ENCODE measurements around the gene THBS2. TPM values are rescaled to one million over a fixed set of nuclear protein-coding genes. Genes with fewer than 3 reads are reported as not detected.
"Not testable (repeated sequence)": the region's sequence is repeated elsewhere in the genome, so short reads cannot be mapped to it uniquely, and the experiment has no call there.

The THBS2 gene
- total RNA-seq, 2 experiments from 2014 or later: not detected

DNA sequence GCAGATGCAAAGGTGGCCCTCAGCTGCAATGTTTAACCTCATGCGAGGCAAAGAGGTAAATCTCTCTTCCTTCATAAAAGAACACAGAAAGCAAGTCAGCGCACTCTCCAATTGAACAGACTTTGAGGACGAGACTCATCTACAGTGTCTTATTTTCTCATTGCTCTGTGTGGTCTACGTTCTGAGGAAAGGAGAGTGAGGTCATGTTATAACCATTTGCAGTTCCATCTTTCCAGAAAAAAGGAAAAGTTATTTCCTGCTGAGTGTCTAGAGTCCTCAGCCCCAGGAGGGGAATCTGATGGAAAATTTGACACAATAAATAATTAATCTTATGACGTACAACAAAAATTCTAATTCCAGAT is 35.6 kb upstream of the THBS2 start:
- Mint-ChIP-seq H3K36me3 (ENCODE audit: low read depth) (no peaks in the 10 kb centered on the region), H3K27me3 (ENCODE audit: low read depth) (peaks cover 7% of the 10 kb centered on the region), H3K4me3 (no peak overlapping the region), H3K9me3 (no peaks in the 10 kb centered on the region), H3K4me1 (ENCODE audit: low read depth) (no peaks in the 10 kb centered on the region), H3K27ac (no peak overlapping the region)
- CTCF ChIA-PET: no interaction called here
- intact Hi-C loops (cut with micrococcal nuclease): no loop called here
- no peak for DNase-seq

DNA sequence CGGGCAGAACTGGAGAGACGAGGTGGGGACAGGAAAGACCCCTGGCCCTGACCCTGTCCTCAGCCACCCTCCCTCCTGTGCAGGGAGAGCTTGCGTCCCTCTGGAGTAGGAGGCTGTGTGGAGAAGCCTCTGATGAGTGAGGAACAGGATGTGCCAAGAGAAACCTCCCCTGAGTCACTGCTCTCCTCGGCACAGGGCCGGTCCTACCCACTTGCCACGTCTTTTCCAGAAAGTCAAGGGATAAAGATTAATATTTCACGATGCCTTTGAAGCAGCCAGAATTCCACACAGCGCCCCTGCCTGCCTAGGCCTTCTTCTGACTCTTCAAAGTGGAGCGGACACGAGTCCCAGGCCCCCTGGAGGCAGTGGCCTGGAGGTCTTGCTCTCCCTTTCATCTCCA is 34.9 kb upstream of the THBS2 start:
- Mint-ChIP-seq H3K36me3 (ENCODE audit: low read depth) (no peaks in the 10 kb centered on the region), H3K4me3 (no peak overlapping the region), H3K27me3 (ENCODE audit: low read depth) (peaks cover 6% of the 10 kb centered on the region), H3K27ac (no peak overlapping the region), H3K9me3 (no peaks in the 10 kb centered on the region), H3K4me1 (ENCODE audit: low read depth) (no peaks in the 10 kb centered on the region)
- CTCF ChIA-PET: no interaction called here
- no peak for DNase-seq
- intact Hi-C loops (cut with micrococcal nuclease): no loop called here

DNA sequence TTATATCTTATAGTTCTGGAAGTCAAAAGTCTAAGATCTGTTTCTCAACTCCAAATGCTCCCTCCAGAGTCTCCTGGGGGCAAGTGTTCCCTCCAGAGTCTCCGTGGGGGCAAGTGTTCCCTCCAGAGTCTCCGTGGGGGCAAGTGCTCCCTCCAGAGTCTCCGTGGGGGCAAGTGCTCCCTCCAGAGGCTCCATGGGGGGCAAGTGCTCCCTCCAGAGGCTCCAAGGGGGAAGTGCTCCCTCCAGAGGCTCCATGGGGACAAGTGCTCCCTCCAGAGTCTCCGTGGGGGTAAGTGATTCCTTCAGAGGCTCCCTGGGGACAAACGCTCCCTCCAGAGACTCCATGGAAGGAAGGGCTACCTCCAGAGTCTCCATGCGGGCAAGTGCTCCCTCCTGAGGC is 34.0 kb upstream of the THBS2 start:
- Mint-ChIP-seq H3K9me3 (no peaks in the 10 kb centered on the region), H3K27ac (no peak overlapping the region), H3K36me3 (ENCODE audit: low read depth) (no peaks in the 10 kb centered on the region), H3K4me1 (ENCODE audit: low read depth) (no peaks in the 10 kb centered on the region), H3K27me3 (ENCODE audit: low read depth) (peaks cover 6% of the 10 kb centered on the region), H3K4me3 (no peak overlapping the region)
- DNase-seq: no peak
- intact Hi-C loops (cut with micrococcal nuclease): no loop called here
- CTCF ChIA-PET: no interaction called here

DNA sequence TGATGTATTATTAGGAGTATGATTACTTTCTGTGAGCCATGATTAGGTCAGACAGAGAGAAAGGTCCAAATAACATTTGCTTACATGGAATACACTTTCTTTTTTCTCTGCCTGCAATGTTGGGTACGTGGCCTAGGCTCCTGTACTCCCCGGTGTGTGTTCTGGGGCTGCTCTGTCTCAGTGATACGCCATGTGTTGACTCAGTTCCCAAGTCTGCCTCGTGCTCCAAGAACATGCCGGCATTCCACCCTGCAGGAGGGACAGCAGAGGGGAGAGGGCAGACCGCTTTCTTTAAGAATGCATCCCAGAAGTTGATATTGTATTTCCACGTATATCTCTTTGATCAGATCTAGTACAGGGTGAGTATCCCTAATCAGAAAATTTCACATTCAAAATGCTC is 33.3 kb upstream of the THBS2 start:
- no peaks in the 10 kb centered on the region for H3K9me3 Mint-ChIP-seq
- H3K4me3 Mint-ChIP-seq: no peak overlapping the region
- CTCF ChIA-PET: no interaction called here
- DNase-seq: no peak
- no peak overlapping the region for H3K27ac Mint-ChIP-seq
- H3K4me1 Mint-ChIP-seq (ENCODE audit: low read depth): no peaks in the 10 kb centered on the region
- intact Hi-C loops (cut with micrococcal nuclease): no loop called here
- peaks cover 9% of the 10 kb centered on the region for H3K27me3 Mint-ChIP-seq (ENCODE audit: low read depth)
- no peaks in the 10 kb centered on the region for H3K36me3 Mint-ChIP-seq (ENCODE audit: low read depth)

DNA sequence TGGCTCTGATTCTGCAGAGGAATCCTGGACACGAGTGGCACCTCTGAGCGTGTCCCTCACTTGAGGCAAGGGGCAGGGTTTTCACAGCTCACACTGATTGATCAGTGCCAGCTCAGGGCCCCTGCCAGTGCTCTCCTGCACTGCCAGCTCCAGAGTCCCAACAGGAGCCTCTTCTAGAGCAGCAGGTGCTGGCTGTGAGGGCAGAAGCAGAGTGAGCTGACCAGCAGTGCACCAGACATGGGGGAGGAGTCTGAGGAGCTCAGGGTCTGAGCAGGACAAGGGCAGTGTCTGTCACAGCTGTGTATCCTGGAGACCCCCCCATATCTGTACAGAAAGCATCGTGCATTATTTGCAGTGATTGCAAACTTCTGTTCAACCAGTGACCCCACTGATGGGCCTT is 31.5 kb upstream of the THBS2 start:
- Mint-ChIP-seq H3K27ac (no peak overlapping the region), H3K36me3 (ENCODE audit: low read depth) (no peaks in the 10 kb centered on the region)

GRCh38 chr6:169283924-169284323 is 30.3 kb upstream of the THBS2 start:
- Mint-ChIP-seq H3K4me3 (no peak overlapping the region), H3K9me3 (no peaks in the 10 kb centered on the region), H3K27ac (no peak overlapping the region), H3K4me1 (ENCODE audit: low read depth) (no peaks in the 10 kb centered on the region), H3K36me3 (ENCODE audit: low read depth) (no peaks in the 10 kb centered on the region), H3K27me3 (ENCODE audit: low read depth) (peaks cover 10% of the 10 kb centered on the region)
- CTCF ChIA-PET: no interaction called here
- intact Hi-C loops (cut with micrococcal nuclease): no loop called here
- no peak for DNase-seq

More for the DNA sequence above, 31.5 kb upstream of the THBS2 start:
- intact Hi-C loops (cut with micrococcal nuclease): no loop called here
- Mint-ChIP-seq H3K4me3 (no peak overlapping the region), H3K9me3 (no peaks in the 10 kb centered on the region), H3K27me3 (ENCODE audit: low read depth) (peaks cover 12% of the 10 kb centered on the region), H3K4me1 (ENCODE audit: low read depth) (no peaks in the 10 kb centered on the region)
- DNase-seq: no peak
- CTCF ChIA-PET: interaction anchor here (0.6 kb wide), 1 partner anchor 10 kb away, joined by 3 read pairs; no protein-coding TSS in a partner anchor

DNA sequence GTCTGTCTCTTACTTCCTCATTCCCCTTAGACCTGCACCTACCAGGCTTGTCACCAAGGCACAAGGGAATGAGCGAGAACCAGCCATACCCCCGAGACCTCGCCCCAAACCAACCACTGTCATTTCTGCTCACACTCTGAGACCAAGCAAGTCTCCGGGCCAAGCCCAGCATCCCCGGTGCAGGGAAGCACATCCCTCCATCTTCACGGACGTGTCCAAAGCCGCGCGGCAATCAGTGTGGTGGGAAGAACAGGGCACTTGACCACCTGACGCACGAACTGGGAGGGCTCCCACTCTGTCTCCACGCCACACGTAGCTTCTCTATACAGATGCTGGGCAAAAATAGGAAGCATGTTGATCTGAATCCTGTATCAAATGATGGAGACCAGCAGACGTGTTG is 28.4 kb upstream of the THBS2 start:
- intact Hi-C loops (cut with micrococcal nuclease): no loop called here
- Mint-ChIP-seq H3K4me1 (ENCODE audit: low read depth) (no peaks in the 10 kb centered on the region), H3K4me3 (no peak overlapping the region), H3K27ac (no peak overlapping the region), H3K9me3 (no peaks in the 10 kb centered on the region), H3K27me3 (ENCODE audit: low read depth) (peaks cover 6% of the 10 kb centered on the region), H3K36me3 (ENCODE audit: low read depth) (no peaks in the 10 kb centered on the region)
- no peak for DNase-seq
- CTCF ChIA-PET: no interaction called here

DNA sequence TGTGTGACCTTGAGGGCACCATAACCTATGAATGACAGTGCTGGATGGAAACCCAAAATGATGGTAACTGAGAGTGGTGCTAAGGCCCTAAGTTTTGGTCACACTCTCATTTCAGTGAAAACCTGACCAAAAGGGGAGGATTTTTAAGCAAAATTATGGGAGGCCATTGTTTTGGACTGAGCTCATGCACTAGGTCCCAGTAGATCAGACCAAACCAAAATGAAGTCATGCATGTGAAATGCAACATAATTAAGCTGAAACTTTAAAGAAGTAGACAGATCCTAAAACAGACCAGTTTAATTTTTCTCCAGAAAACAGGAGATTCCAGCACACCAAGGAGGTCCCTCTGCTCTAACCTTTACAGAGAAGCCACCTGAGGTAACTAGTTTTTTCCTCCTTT is 24.0 kb upstream of the THBS2 start:
- no peaks in the 10 kb centered on the region for H3K36me3 Mint-ChIP-seq (ENCODE audit: low read depth)
- no peak for DNase-seq
- no peak overlapping the region for H3K4me3 Mint-ChIP-seq
- CTCF ChIA-PET: no interaction called here
- H3K27ac Mint-ChIP-seq: no peak overlapping the region
- no peaks in the 10 kb centered on the region for H3K4me1 Mint-ChIP-seq (ENCODE audit: low read depth)
- no peaks in the 10 kb centered on the region for H3K9me3 Mint-ChIP-seq
- intact Hi-C loops (cut with micrococcal nuclease): no loop called here
- H3K27me3 Mint-ChIP-seq (ENCODE audit: low read depth): peaks cover 6% of the 10 kb centered on the region

DNA sequence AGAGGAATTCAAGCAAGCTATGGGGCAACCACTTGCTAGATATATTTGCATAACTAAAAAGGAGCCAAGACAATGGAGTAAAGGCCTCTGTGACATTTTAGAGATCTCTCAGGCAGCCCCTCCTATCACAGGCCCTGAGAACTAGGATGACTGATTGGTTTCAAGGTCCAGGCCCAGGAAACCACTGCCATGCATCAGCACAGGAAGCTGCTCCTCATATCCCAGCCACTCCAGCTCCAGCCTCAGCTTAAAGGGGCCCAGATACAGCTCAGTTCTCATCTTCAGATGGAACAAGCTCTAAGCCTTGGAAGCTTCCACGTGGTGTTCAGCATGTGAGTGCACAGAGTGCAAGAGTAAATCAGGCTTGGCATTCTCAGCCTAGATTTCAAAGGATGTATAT is 21.1 kb upstream of the THBS2 start:
- no peaks in the 10 kb centered on the region for H3K9me3 Mint-ChIP-seq
- DNase-seq: no peak
- H3K27ac Mint-ChIP-seq: no peak overlapping the region
- H3K36me3 Mint-ChIP-seq (ENCODE audit: low read depth): no peaks in the 10 kb centered on the region
- CTCF ChIA-PET: interaction anchor here (0.6 kb wide), 1 partner anchor 10 kb away, joined by 3 read pairs; no protein-coding TSS in a partner anchor
- no peaks in the 10 kb centered on the region for H3K27me3 Mint-ChIP-seq (ENCODE audit: low read depth)
- intact Hi-C loops (cut with micrococcal nuclease): no loop called here
- H3K4me3 Mint-ChIP-seq: no peak overlapping the region
- no peaks in the 10 kb centered on the region for H3K4me1 Mint-ChIP-seq (ENCODE audit: low read depth)

- Mint-ChIP-seq H3K4me3 (no peak overlapping the region), H3K4me1 (ENCODE audit: low read depth) (no peaks in the 10 kb centered on the region), H3K27me3 (ENCODE audit: low read depth) (no peaks in the 10 kb centered on the region), H3K27ac (no peak overlapping the region), H3K9me3 (no peaks in the 10 kb centered on the region), H3K36me3 (ENCODE audit: low read depth) (no peaks in the 10 kb centered on the region)
- intact Hi-C loops (cut with micrococcal nuclease): no loop called here
- CTCF ChIA-PET: no interaction called here
- no peak for DNase-seq
Measured at GRCh38 chr6:169273511-169273910, 19.9 kb upstream of the THBS2 start.

GRCh38 chr6:169271877-169272216 is 18.2 kb upstream of the THBS2 start:
- intact Hi-C loops (cut with micrococcal nuclease): no loop called here
- Mint-ChIP-seq H3K36me3 (ENCODE audit: low read depth) (no peaks in the 10 kb centered on the region), H3K27ac (no peak overlapping the region), H3K27me3 (ENCODE audit: low read depth) (no peaks in the 10 kb centered on the region), H3K4me3 (no peak overlapping the region), H3K4me1 (ENCODE audit: low read depth) (no peaks in the 10 kb centered on the region), H3K9me3 (no peaks in the 10 kb centered on the region)
- CTCF ChIA-PET: no interaction called here
- no peak for DNase-seq

GRCh38 chr6:169271158-169271876 is 17.7 kb upstream of the THBS2 start:
- Mint-ChIP-seq H3K36me3 (ENCODE audit: low read depth) (no peaks in the 10 kb centered on the region), H3K27ac (no peak overlapping the region), H3K4me3 (no peak overlapping the region), H3K27me3 (ENCODE audit: low read depth) (no peaks in the 10 kb centered on the region), H3K4me1 (ENCODE audit: low read depth) (no peaks in the 10 kb centered on the region), H3K9me3 (no peaks in the 10 kb centered on the region)
- CTCF ChIA-PET: no interaction called here
- intact Hi-C loops (cut with micrococcal nuclease): no loop called here
- no peak for DNase-seq

GRCh38 chr6:169270077-169270380 is 16.4 kb upstream of the THBS2 start:
- H3K4me1 Mint-ChIP-seq (ENCODE audit: low read depth); H3K9me3 Mint-ChIP-seq; H3K27me3 Mint-ChIP-seq (ENCODE audit: low read depth); DNase-seq; H3K27ac Mint-ChIP-seq; H3K36me3 Mint-ChIP-seq (ENCODE audit: low read depth); intact Hi-C loops (cut with micrococcal nuclease); CTCF ChIA-PET; H3K4me3 Mint-ChIP-seq: not testable (repeated sequence)
